Epithelial cell of umbilical artery (primary cell): ENCODE data around the gene ZNF487. TPM values are rescaled to one million over a fixed set of nuclear protein-coding genes. Genes with fewer than 3 reads are reported as not detected.

Experiments used
- total RNA-seq: library from RNA; depleted of rRNA; stranded (reverse); fragments of >200 nt; gene quantifications from 2 replicates; pipeline ENCODE4 v1.2.3, GENCODE V29; 2014

The ZNF487 gene
- 1.1 and 2.6 TPM in 2 replicates for total RNA-seq

DNA sequence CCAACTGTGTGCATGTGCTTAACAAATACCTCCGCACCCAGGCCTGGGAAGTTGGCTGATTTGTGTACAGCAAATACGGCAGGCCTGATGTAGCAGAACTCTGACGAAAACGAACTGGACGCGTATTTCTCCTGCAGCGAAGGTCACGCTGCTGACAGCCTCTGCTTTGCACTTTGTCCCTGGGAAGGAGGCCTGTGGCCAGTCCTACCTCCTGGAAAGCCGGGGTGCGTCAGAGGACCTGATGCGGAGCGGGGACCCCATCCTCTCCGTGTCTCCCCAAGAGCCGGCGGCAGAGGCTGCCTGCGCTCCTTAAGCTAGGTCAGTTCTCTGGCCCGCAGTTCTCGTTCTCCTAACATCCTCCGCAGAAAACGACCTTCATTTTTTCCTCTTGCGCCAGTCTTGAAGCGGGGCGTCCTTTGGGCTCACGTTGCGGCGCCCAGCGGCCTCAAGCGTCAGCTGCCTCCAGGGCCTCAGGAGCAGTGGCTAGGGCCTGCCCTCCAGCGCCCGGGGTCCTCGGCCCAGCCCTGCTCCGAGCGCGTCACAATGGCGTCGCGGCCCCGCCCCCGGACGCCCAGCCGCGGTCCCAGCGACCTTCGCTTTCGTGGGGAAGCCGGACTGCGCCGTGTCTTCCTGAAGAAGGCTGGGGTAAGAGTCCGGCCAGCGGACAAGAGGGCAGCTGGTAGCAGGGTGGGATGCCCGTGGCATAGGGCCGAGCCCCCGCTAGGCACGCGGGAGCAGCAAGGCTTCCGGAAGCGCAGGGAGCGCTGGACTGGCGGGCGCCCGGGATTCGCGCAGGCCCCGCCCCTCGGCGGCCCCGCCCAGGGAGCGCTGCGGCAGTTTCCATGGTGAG, at the start of gene ZNF487:
Gene ZNF487, plus strand, starts transcription at position 821 of the 850 bp plus-strand sequence. CDS start 38,703 bp downstream, outside the sequence.

GRCh38 chr10:43408710-43409384, 28.1 kb upstream of the ZNF487 start, which contains the start of gene HNRNPF:
TSS of gene HNRNPF (minus strand) at chr10:43409186. CDS start at chr10:43387884, 21,302 bp downstream.

Other genes with a start within 250 kb of the ZNF487 start
- 1.1 and 1.6 TPM in 2 replicates for gene RASGEF1A, start 170.0 kb upstream of the ZNF487 start, total RNA-seq
- gene FXYD4, start 65.5 kb upstream of the ZNF487 start, total RNA-seq: not detected in 2 replicates
- 259 and 349 TPM in 2 replicates for gene HNRNPF, start 27.9 kb upstream of the ZNF487 start, total RNA-seq
- gene ZNF239, start 137.5 kb downstream of the ZNF487 start, total RNA-seq: 0.65 and 0.91 TPM in 2 replicates
- gene ZNF485, start 169.3 kb downstream of the ZNF487 start, total RNA-seq: 2.3 and 2.7 TPM in 2 replicates
- gene ZNF32, start 211.8 kb downstream of the ZNF487 start, total RNA-seq: 27.0 and 28.7 TPM in 2 replicates